Measurements from ENCODE around the gene MMP24.

DNA sequence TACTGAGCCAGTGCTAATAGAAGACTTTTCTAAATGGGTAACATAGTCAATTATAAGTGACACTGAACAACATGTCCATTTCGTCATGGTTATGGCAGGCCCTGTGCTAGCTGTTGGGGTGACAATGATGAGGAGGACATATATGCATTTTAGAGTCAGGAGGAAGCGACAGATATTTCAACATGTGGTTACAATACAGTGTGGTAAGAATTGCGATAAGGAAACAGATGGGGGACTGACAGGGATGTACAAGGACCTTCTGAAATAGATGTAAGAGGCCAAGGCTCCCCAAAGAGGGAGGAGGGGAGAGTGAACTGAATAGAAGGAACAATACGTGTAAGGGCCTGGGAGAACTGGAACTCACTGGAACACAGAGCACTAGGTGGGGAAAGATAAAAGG is 11.7 kb downstream of the MMP24 start:
- TF ChIP-seq EZH2 (IDR thresholded peaks at IDR 0.05; ENCODE audit: borderline replicate concordance, low read length) (no peak), CTCF (IDR thresholded peaks at IDR 0.05; ENCODE audit: low read length) (no peak)

Measured in OCI-LY1 (cell line).